H1 (cell line): Measurements from ENCODE around the gene TMEM244.

Experiments used
- CHD1 ChIP-seq: IDR thresholded peaks from 2 replicates; pipeline ENCODE4 v1.6.1; 2012; ENCODE audit warnings: low read depth, low read length, improper control_type of control experiment
- EZH2 ChIP-seq: fragments of 200-600 bp; sonication (generic); IDR thresholded peaks from 2 replicates; pipeline ENCODE4 v1.7.1; 2012; ENCODE audit warnings: low read depth, mild to moderate bottlenecking, moderate library complexity, low read length, inconsistent platforms; ENCODE audit not compliant: severe bottlenecking
- GABPA ChIP-seq: IDR thresholded peaks from 2 replicates; pipeline ENCODE4 v1.6.1; 2011; ENCODE audit warnings: mild to moderate bottlenecking, low read length, moderate library complexity, borderline replicate concordance; ENCODE audit not compliant: insufficient read depth
- NRF1 ChIP-seq: IDR thresholded peaks from 2 replicates; pipeline ENCODE4 v1.6.1; 2011; ENCODE audit warnings: mild to moderate bottlenecking, low read depth, low read length, improper control_type of control experiment
- POLR2AphosphoS5 ChIP-seq: IDR thresholded peaks from 2 replicates; pipeline ENCODE4 v1.6.1; 2011; ENCODE audit warnings: low read depth, low read length
- SP1 ChIP-seq: IDR thresholded peaks from 2 replicates; pipeline ENCODE4 v1.6.1; 2011; ENCODE audit warnings: low read depth, low read length
- TBP ChIP-seq: IDR thresholded peaks from 2 replicates; pipeline ENCODE4 v1.6.1; 2011; ENCODE audit warnings: low read depth, low read length, improper control_type of control experiment
- TF ChIP-seq, protein P1 (sequence below): IDR thresholded peaks from 2 replicates; pipeline ENCODE4 v1.6.1; 2012; ENCODE audit warnings: inconsistent platforms
- TF ChIP-seq, protein P2 (sequence below), 3 experiments: IDR thresholded peaks; 1 replicate in 2 of 3; 2 replicates in 1 of 3; pipeline versions ENCODE4 v1.5.1 to v1.6.1; 2011; ENCODE audit warnings: low read length in 3 of 3, mild to moderate bottlenecking in 3 of 3, inconsistent platforms in 2 of 3, low read depth in 1 of 3, moderate library complexity in 1 of 3; ENCODE audit not compliant: insufficient read depth in 1 of 3; ENCODE audit errors: control extremely low read depth in 1 of 3

GRCh38 chr6:129859524-129859923, 1.6 kb downstream of the TMEM244 start:
- TF ChIP-seq, protein P1, sequence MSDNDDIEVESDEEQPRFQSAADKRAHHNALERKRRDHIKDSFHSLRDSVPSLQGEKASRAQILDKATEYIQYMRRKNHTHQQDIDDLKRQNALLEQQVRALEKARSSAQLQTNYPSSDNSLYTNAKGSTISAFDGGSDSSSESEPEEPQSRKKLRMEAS: no peak
- TF ChIP-seq CHD1 (no peak), EZH2 (no peak), POLR2AphosphoS5 (no peak), NRF1 (no peak), SP1 (no peak), TBP (no peak), GABPA (no peak)
- TF ChIP-seq, protein P2, sequence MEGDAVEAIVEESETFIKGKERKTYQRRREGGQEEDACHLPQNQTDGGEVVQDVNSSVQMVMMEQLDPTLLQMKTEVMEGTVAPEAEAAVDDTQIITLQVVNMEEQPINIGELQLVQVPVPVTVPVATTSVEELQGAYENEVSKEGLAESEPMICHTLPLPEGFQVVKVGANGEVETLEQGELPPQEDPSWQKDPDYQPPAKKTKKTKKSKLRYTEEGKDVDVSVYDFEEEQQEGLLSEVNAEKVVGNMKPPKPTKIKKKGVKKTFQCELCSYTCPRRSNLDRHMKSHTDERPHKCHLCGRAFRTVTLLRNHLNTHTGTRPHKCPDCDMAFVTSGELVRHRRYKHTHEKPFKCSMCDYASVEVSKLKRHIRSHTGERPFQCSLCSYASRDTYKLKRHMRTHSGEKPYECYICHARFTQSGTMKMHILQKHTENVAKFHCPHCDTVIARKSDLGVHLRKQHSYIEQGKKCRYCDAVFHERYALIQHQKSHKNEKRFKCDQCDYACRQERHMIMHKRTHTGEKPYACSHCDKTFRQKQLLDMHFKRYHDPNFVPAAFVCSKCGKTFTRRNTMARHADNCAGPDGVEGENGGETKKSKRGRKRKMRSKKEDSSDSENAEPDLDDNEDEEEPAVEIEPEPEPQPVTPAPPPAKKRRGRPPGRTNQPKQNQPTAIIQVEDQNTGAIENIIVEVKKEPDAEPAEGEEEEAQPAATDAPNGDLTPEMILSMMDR (IDR thresholded peaks at IDR 0.05; ENCODE audit: control extremely low read depth in 1 of 3, insufficient read depth in 1 of 3, low read depth in 1 of 3, low read length in 3 of 3): no peak
